HG02610 (cell line): ENCODE data around the gene RRN3.
"Not testable (repeated sequence)": the region's sequence is repeated elsewhere in the genome, so short reads cannot be mapped to it uniquely, and the experiment has no call there.

Source experiments
- ATAC-seq: cut with Tn5 transposase; IDR thresholded peaks from one replicate; pipeline ENCODE4 v1.9.1; 2021; ENCODE audit warnings: mild to moderate bottlenecking, moderate library complexity; ENCODE audit not compliant: unreplicated experiment

RRN3 gene

GRCh38 chr16:15028801-15029698 lies 65.0 kb downstream of the RRN3 start:
- not testable (repeated sequence) for ATAC-seq

- not testable (repeated sequence) for ATAC-seq
Measured at GRCh38 chr16:15028345-15028715, 65.7 kb downstream of the RRN3 start.

- ATAC-seq = not testable (repeated sequence)
Measured at GRCh38 chr16:15027503-15028344, 66.3 kb downstream of the RRN3 start.

- ATAC-seq = not testable (repeated sequence)
Measured at GRCh38 chr16:15027051-15027450, 67.0 kb downstream of the RRN3 start.

- ATAC-seq = not testable (repeated sequence)
Measured at GRCh38 chr16:15025234-15025951, 68.7 kb downstream of the RRN3 start.

- ATAC-seq = not testable (repeated sequence)
Measured at GRCh38 chr16:15024858-15025199, 69.2 kb downstream of the RRN3 start.

GRCh38 chr16:15023381-15024077 lies 70.5 kb downstream of the RRN3 start:
- ATAC-seq = not testable (repeated sequence)

- not testable (repeated sequence) for ATAC-seq
Measured at GRCh38 chr16:15022194-15022593, 71.9 kb downstream of the RRN3 start.

GRCh38 chr16:15021429-15021828 lies 72.6 kb downstream of the RRN3 start:
- ATAC-seq = not testable (repeated sequence)

- not testable (repeated sequence) for ATAC-seq
Measured at GRCh38 chr16:15016951-15017580, 77.0 kb downstream of the RRN3 start.

GRCh38 chr16:15016354-15016753 lies 77.7 kb downstream of the RRN3 start:
- ATAC-seq = not testable (repeated sequence)

GRCh38 chr16:15015671-15016070 lies 78.4 kb downstream of the RRN3 start:
- not testable (repeated sequence) for ATAC-seq

GRCh38 chr16:15012941-15013340 lies 81.1 kb downstream of the RRN3 start:
- not testable (repeated sequence) for ATAC-seq
